ENCODE results near the gene NTRK3.

Gene NTRK3

DNA sequence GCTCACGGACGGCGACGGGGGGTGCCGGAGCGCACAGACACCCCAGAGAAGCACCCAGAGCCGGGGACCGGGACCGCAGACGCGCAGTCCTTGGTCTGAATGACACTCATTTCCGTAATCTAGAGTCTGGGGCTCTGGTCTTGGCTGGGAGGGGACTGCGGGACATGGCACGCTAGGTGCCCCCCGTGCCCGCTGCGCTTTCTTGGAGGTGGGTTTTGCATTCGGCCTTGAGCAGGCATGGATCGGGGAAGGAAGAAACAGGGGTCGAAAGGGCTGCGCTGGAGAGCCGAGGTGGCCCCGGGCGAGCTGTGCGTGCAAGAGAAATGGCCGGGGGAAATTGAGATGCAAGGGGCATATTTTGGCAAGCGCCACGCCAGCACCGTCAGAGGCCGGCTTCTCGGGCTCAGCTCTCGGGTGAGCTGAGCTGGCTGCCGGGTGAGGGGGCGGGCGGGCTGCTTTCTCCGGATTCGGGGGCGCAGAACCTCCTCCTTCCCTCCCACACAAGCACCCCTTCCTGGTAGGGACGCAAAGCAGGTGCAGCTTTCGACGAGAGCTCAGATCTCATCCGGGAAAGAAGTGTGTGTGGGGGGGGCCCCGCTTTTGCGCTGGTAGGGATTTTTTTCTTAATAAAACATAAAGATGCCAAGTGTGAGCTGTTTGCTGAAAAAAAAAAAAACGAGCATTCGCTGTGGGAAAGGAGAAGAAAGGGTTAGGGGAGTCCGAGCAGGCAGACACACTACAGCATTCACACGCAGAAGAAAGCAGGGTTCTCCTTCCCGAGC, 963 bp upstream of the NTRK3 start:
- DNase-seq: no peak

GRCh38 chr15:88255484-88256278, 858 bp downstream of the NTRK3 start:
- DNase-seq: peak; percentile 45

DNA sequence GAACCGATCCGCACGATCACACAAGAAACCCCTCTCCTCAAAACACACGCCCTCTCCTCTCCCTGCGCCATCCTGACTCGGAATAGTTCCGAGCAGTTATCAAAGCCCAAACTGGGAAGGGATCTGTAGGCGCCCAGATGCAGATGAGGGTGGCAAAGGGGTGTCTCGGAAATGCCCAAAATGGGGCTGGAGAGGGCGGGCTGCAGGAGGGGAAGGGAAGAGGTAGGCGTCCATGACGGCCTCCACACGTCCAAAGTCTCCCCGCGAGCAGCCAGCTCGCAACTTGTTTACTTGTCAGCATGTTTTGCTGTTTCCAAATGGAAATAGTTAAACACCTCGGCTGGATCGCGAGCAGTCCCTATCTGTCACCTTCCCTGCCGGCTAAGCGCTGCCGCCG, 1.5 kb downstream of the NTRK3 start:
- no peak for DNase-seq

DNA sequence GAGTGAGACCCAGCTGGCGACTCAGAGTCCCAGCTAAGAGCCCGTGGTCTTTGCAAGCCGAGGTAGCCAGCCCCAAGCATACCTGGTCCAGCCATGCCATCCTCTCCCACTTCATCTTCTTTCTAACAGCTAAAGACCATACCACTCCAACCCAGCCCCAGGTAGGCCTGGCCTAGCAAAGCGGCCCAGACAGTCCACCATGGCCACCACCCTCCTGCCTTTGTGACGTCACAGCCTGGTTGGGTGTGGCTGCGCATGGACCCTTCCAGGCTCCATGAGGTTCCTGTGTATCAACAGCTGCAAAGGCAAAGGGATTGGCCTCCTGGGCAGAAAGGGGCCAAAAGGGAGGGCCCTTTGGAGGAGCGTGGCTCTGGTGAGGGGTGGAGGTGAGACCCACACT, 4.1 kb downstream of the NTRK3 start:
- DNase-seq: no peak

- peak; percentile 45 for DNase-seq
Observed at GRCh38 chr15:88250826-88251225, 5.7 kb downstream of the NTRK3 start.

DNA sequence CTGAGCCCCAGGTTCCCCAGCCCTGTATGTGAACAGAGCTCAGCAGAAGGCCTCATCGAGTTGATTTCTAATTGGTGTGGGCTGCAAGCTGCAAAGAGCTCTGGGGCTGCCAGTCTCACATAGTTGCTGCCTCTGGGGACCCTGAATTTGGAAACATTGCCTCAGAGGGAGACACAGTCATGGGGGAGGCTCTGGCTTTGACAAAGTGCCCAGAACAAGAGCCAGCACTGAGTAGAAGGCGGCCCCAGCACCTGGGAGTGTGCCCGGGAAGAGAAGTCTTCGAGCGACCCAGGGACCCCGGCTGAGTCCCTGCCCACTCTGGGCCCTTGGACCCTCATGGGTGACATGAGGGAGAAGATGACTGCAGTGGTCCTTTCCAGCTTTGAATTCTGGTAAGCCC, 7.3 kb downstream of the NTRK3 start:
- DNase-seq: no peak

DNA sequence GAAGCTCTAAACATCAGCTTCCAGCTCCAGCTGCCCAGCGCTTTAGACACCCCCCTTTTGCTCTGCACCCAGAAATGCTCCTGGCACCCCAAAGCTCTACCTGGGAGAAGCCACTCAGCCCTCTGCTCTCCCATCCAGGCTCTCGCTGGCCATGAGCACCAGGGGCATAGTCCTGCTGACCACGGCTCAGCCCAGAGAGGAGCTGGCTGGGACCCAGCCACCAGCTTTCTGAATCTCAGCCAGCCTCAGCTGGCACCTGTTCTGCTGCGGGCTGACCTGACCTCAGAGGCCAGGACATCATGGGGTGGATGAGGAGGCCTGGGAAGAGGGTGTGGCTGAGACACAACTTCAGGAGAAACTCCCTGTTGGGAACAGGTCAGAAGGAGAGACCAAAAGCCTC, 8.6 kb downstream of the NTRK3 start:
- peak; percentile 25 for DNase-seq

GRCh38 chr15:88246666-88247446, 9.7 kb downstream of the NTRK3 start:
- DNase-seq: peak; percentile 89

DNA sequence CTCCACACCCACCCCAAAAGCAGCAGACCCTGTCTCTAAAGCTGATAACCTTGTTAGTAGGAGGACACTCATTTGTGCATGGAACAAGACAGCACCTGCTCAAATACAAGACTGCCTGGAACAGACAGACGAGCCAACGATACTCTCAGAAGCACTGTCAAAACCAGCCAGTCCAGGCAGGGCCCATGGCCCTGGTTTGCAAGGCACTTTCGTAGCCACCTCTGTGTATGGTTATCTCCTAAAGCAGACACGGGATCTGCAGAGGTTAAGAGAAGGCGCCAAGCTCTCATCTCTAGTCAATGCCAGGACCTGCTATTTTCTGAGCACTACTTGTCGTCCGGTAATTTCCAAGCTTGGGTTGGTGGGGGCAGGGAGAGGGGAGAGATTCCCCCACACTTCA, 10.5 kb downstream of the NTRK3 start:
- DNase-seq: no peak

DNA sequence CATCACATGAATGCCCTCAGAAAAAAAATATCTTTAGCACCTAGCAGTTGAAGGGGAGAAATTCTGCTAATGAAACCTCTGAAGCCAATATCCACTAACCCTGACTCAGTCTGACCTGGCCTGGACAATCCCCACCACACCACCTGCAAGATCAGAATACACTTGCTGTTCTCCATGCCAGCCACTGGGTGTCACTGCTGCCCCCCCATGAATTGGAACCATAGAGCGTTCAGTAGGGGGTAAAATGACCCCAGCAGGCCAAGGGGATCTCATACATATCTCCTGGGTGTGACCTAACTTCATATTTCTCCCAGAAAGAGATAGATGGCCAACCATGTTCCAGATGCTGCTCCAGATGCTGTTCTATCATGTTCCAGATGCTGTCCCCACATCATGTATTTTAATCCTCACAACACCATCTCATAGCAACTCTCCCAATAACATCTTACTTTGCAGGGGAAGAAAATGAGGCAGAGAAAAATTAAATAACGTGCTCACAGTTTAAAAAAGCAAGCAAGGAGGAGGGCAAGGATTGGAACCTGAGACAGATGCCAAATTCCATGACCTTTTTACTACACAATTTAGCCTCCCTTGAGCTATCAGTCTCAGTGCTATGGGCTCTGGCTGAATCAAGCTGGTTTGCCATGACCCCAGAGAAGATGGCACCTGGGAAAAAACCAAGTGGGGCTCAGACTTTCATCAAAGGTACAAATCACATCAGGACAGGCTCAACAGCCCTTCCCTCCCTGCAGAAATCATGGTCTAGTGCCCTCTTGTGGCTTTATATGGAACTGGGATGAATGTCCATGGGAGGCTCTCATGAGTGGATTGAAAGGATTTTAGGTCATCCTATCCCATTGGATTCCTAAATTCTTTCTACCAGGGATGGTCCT, 12.4 kb downstream of the NTRK3 start:
- DNase-seq: peak; percentile 45

DNA sequence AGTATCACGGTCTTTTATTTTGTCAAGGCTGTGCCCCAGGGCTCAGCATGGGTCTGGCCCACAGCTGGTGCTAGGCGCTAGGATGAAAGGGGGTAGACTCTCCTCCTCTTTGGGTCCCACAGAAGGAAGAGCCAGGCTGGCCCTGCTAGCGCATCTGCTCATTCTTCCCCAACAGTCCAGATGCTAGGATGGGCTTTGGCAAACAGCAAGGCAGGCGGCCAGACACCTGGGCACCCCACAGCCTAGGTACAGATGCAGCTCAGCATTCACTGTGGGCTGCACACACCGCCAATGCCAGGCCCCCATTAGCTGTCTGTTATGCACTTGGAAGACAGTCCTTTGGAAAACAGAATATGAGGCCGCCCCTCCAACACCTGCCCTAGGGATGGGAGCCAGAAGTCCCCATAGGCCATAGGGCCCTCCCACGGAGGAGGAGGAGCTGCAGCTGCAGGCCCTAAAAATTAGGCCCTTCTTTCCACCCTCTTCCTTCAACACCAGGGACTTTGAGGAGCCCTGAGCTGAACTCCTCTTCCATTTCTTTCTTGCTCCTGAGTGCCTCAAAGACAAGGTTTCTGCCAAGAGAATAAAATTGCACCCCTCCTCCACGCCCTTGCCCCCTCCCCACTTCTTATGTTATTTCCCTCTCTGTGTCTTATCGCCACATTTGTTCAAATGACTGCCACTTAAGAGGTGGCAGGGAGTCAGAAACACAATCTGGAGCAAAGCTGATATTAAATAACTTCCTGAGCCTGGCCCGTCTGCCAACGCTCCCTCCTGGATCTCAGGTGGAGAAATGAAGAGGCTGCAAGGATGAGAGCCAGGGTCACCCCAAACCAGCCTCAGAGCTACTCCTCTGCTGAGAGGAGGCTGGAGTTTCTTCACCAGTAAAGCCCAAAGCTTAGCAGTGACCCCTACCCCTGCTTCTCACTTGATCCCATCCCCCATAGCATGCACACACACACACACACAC, 13.7 kb downstream of the NTRK3 start:
- no peak for DNase-seq

DNA sequence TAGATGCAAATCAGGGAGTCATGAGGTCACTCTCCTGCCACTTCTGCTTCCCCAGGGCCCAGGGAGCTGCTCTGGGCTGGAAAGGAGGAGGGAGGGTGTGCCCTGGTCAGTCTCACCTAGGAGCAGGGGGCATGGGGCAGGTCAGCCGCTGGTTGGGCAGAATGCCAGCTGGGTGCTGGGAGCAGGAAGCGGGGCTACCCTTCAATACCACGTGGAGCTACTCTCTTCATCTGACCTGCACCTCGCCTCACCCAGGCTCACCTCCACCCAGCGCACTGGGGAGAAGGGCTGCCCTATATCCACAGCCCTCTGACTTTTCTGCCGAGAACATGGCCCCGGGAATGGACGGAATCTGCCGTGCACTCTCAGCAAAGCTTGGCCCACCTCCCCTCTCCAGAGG, 15.1 kb downstream of the NTRK3 start:
- no peak for DNase-seq

DNA sequence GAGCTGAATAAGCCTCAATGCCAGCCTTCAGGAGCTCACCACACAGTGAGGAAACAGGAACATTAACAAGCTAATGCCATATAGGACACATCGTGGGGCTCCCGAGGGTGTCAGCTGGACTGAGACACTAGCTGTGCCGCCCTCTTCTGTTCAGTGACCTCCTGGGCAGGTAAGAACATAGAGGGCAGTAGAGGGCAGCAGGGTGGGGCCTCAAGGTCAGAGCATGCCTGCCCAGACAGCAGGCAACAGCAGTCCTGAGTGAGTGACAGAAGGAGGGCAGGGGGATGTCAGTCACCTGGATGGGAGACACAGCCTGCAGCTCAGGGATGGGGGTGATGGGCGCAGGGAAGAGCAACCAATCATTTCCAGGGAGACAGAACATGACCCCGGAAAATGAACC, 15.5 kb downstream of the NTRK3 start:
- peak; percentile 16 for DNase-seq

DNA sequence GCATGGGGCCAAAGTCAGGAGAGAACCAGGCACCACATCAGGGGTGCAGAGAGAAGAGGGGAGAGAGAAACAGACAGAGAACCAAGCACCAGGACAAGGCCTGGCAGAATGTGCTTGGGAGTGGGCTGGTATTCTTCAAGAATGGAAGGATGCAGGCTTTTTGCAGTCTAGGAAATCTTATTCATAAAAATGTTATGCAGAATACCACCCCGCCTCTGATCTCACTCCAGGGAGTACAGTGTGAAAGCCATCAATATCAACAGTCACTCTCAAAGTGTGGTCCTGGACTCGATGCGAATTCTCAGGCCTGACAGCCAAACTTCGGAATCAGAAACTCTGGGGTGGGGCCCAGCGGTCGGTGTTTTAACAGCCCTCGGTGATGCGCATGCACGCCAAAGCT, 16.9 kb downstream of the NTRK3 start:
- no peak for DNase-seq

DNA sequence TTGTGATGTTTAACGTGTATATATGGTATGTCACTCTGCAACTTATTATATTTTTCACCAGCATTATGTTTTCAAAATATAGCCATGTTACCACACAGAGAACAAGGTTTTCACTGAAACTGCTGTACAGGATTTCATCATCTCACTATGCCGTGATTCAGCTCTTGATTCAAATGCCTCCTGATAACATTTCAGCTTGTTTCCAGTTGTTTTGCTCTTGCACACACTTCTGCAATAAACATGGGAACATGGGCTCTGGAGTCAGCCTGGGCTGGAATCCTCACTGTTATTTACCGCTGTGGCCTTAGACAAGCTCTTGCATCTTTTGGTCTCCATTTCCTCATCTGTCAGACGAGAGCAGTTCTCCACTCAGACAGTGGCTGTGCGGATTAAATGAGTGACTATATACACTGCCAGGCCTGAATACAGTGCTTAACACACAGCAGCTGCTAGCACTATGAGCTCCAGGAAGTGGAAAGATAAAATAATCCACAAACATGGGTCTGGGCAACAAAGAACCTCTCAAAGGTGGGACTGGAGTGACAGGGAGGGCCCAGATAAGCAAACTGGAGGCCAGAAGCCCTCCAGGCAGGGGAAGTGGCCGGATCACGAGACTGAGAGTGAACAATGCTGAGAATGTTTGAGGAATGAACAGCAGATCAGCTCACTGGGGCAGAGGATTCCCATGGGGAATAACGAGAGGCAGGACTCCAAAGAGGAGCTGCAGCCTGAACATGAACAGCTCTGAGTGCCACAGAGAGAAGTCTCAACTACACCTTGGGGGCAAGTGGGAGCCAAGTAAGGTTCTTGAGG, 17.7 kb downstream of the NTRK3 start:
- DNase-seq: no peak

DNA sequence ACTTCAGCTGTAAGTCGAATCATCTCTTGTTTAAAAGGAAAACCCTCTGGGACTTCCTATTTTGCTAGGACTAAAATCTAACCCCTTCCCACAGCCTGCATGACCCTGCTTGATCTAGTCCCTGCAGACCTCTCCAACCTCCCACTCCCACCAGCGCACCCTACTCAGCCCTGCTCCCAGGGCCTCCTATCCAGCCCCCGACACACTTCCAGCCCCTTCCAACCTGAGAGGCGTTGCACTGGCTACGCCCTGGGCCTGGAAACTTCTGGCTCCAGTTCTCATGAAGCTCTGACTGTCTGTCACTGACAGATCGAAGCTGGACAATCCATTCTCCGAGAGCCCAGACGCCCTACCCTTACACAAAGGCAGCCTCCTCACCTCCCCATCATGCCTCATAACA, 21.8 kb downstream of the NTRK3 start:
- no peak for DNase-seq

GRCh38 chr15:88233921-88234320, 22.6 kb downstream of the NTRK3 start:
- DNase-seq: no peak

GRCh38 chr15:88232771-88233201, 23.8 kb downstream of the NTRK3 start:
- DNase-seq: no peak

GRCh38 chr15:88231909-88232644, 24.5 kb downstream of the NTRK3 start:
- DNase-seq: no peak

GRCh38 chr15:88230823-88231222, 25.7 kb downstream of the NTRK3 start:
- DNase-seq: no peak

All from RPMI8226 (cell line).